ENCODE data around the gene GAMT. TPM values are rescaled to one million over a fixed set of nuclear protein-coding genes. Genes with fewer than 3 reads are reported as not detected.
A peak's percentile ranks its signal among the peaks of the same experiment; 100 is the strongest.

Gene GAMT
- total RNA-seq, 2 experiments from 2014 or later, result 27.8 to 29.5 TPM

DNA sequence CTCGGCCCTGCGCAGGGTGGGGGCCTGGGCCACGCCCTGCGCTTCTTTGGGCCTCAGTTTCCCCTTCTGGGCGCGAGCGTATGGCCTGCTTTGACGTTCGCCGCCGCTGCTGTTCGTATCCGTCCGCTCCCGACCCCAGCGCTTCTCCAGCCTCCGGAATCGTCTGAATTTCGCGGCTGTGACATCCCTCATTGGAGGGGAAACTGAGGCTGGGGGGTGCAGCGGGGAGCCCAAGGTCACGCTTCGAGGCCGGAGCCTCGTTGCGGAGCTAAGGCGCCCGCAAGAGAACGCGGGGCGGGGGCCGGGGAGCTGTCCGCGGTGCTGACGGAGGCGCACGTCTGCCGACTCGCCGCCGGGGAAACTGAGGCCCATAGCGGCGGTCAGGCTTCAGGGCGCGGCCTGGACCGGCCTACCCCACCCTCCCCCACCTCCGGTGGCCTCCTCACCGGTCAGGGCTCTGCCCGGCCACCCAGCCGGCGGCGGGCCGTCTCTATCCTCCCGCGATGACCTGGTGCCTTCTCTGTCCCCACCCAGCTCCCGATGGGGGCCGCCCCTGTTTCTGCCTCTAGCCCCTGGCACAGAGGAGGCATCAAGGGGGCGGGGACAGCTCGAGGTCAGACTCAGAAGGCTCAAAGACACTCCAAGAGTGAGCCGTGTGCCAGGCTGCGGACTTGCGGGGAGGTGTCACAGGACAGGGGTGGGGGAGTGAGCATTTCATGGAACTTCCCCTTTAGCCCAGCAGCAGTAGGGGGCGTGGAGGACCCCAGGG lies 45.6 kb upstream of the GAMT start:
- ChIA-PET CTCF (interaction anchor here (1.0 to 1.2 kb wide), 3 partner anchors 9 to 16 kb away, joined by 3 read pairs; no protein-coding TSS in a partner anchor), POLR2A (interaction anchor here (0.9 to 2.4 kb wide), 2 partner anchors 9 to 33 kb away, joined by 4 to 5 read pairs; no protein-coding TSS in a partner anchor)
- TF ChIP-seq, protein P1, sequence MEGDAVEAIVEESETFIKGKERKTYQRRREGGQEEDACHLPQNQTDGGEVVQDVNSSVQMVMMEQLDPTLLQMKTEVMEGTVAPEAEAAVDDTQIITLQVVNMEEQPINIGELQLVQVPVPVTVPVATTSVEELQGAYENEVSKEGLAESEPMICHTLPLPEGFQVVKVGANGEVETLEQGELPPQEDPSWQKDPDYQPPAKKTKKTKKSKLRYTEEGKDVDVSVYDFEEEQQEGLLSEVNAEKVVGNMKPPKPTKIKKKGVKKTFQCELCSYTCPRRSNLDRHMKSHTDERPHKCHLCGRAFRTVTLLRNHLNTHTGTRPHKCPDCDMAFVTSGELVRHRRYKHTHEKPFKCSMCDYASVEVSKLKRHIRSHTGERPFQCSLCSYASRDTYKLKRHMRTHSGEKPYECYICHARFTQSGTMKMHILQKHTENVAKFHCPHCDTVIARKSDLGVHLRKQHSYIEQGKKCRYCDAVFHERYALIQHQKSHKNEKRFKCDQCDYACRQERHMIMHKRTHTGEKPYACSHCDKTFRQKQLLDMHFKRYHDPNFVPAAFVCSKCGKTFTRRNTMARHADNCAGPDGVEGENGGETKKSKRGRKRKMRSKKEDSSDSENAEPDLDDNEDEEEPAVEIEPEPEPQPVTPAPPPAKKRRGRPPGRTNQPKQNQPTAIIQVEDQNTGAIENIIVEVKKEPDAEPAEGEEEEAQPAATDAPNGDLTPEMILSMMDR (IDR thresholded peaks at IDR 0.05), result no peak
- Mint-ChIP-seq H3K4me1 (ENCODE audit: low read depth) (peaks cover 21% of the 10 kb centered on the region), H3K4me3 (no peak overlapping the region), H3K27ac (no peak overlapping the region), H3K27me3 (peaks cover 43% of the 10 kb centered on the region), H3K36me3 (ENCODE audit: low read depth) (peaks cover 9% of the 10 kb centered on the region), H3K9me3 (no peaks in the 10 kb centered on the region)
- intact Hi-C loops (cut with micrococcal nuclease), result no loop called here
- DNase-seq (no peak), ATAC-seq (no peak)

DNA sequence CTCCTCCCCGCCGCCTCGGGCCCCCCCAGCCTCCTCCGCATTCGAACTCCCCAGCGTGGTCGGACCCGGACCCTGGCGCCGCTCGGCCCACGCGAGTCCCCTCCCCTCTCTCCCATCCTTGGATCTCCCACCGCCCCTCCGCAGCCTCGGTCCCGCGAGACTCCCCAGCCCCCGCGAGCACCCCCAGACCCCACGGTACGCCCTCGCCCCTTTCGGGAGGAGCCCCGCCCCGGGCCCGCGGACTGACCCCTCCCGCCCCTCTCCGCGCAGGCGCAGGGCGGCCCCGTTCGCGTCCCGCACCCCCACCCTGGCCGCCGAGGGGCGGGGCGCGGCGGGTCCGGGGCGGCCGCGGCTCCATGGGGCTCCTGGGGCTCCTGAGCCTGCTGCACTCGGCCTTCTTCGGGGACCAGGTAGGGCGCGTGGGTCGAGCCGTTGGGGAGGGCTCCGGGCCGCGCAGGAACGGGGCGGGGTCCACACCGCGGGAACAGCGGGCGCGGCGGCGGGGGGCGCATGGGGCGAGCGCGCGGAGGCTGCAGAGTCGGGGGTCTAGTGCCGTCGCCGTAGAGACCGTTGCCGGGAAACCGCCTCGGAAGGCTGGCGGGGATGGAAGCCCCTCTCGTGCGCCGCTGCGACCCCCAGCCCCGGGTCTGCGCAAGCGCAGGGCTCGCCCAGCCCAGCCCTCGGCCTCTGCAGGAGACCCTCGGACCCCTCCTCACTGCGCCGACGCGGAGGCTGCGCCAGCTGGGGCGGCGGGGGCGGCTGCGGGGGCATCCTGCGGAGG lies 44.8 kb upstream of the GAMT start:
- peaks cover 17% of the 10 kb centered on the region for H3K36me3 Mint-ChIP-seq (ENCODE audit: low read depth)
- no peak overlapping the region for H3K4me3 Mint-ChIP-seq
- H3K27me3 Mint-ChIP-seq, result peaks cover 37% of the 10 kb centered on the region
- intact Hi-C loops (cut with micrococcal nuclease), result no loop called here
- H3K9me3 Mint-ChIP-seq, result no peaks in the 10 kb centered on the region
- H3K27ac Mint-ChIP-seq, result no peak overlapping the region
- TF ChIP-seq, protein P1 (IDR thresholded peaks at IDR 0.05), result no peak
- H3K4me1 Mint-ChIP-seq (ENCODE audit: low read depth), result peaks cover 24% of the 10 kb centered on the region
- ChIA-PET CTCF (interaction anchor here (0.7 to 2.8 kb wide), 10 partner anchors 7 to 172 kb away, joined by 3 to 13 read pairs (median 4); no protein-coding TSS in a partner anchor), POLR2A (interaction anchor here (0.9 to 2.4 kb wide), 3 partner anchors 10 to 45 kb away, joined by 3 to 5 read pairs (median 4); partner anchors contain the start of gene REEP6)
- no peak for DNase-seq
- ATAC-seq, result no peak

- peak overlapping the region; percentile 60 for H3K4me3 Mint-ChIP-seq
- peak; percentile 84 for DNase-seq
- CTCF ChIA-PET, result interaction anchor here (0.7 to 2.8 kb wide), 16 partner anchors 8 to 201 kb away, joined by 3 to 13 read pairs (median 4); no protein-coding TSS in a partner anchor
- no peaks in the 10 kb centered on the region for H3K9me3 Mint-ChIP-seq
- TF ChIP-seq, protein P1 (IDR thresholded peaks at IDR 0.05), result peak; percentile 99
- H3K27ac Mint-ChIP-seq, result no peak overlapping the region
- intact Hi-C loops (cut with micrococcal nuclease), result no loop called here
- H3K36me3 Mint-ChIP-seq (ENCODE audit: low read depth), result peaks cover 25% of the 10 kb centered on the region
- ATAC-seq, result peak; percentile 89
- POLR2A ChIA-PET, result interaction anchor here (0.7 to 2.4 kb wide), 6 partner anchors 8 to 45 kb away, joined by 3 to 5 read pairs (median 4); partner anchors contain the start of gene REEP6
- peaks cover 29% of the 10 kb centered on the region for H3K4me1 Mint-ChIP-seq (ENCODE audit: low read depth)
- H3K27me3 Mint-ChIP-seq, result peaks cover 30% of the 10 kb centered on the region
Observed at GRCh38 chr19:1445185-1445931, 44.0 kb upstream of the GAMT start.

DNA sequence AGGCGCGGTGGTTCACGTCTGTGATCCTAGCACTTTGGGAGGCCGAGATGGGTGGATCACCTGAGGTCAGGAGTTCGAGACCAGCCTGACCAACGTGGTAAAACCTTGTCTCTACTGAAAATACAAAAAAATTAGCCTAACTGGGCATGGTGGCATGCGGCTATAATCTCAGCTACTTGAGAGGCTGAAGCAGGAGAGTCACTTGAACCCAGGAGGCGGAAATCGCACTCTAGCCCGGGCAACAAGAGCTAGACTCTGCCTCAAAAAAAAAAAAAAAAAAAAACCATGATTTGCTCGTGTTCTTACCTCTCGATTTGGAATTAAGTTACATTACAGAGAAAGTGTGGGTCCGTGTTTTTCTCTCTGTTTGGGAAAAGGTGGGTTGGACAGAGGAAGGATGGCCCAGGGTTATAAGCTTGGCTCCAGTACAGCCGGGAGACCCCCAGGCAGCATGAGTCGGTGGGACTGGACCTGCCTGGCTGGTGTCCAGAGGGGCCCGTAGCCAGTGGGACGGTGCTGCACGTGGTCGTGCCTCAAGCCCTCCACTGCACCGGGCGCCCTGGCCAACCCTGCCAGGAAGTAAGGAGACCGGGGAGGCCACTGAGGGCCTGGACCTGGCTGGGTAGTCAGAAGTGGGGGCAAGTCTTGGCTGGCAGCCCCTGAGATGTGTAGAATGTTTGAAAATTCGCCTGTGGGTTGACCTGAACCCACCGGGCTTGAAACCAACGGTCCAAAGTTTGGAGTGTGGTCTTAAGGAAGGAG lies 40.5 kb upstream of the GAMT start:
- TF ChIP-seq, protein P1 (IDR thresholded peaks at IDR 0.05), result no peak
- CTCF ChIA-PET, result no interaction called here
- Mint-ChIP-seq H3K4me1 (ENCODE audit: low read depth) (peaks cover 42% of the 10 kb centered on the region), H3K36me3 (ENCODE audit: low read depth) (peaks cover 44% of the 10 kb centered on the region), H3K27me3 (peaks cover 5% of the 10 kb centered on the region), H3K4me3 (peak overlapping the region; percentile 27), H3K9me3 (no peaks in the 10 kb centered on the region), H3K27ac (no peak overlapping the region)
- DNase-seq (no peak), ATAC-seq (no peak)
- POLR2A ChIA-PET, result interaction anchor here (0.6 to 1.7 kb wide), 7 partner anchors 11 to 162 kb away, joined by 3 to 4 read pairs (median 3); no protein-coding TSS in a partner anchor
- intact Hi-C loops (cut with micrococcal nuclease), result no loop called here

All from activated CD8-positive, alpha-beta T cell treated with anti-CD3 and anti-CD28 coated beads for 36 hours (primary cell).